Gastroesophageal sphincter (tissue), 4 donors: ENCODE measurements around the gene CPT2. TPM values are rescaled to one million over a fixed set of nuclear protein-coding genes. Genes with fewer than 3 reads are reported as not detected.
A peak's percentile ranks its signal among the peaks of the same experiment; 100 is the strongest.
"Not testable (repeated sequence)": the region's sequence is repeated elsewhere in the genome, so short reads cannot be mapped to it uniquely, and the experiment has no call there.

Experiments used
- ATAC-seq: fragments of 150-250 bp; one replicate; pipeline ENCODE4 v1.9.1; 2016; ENCODE audit warnings: mild to moderate bottlenecking, moderate library complexity
- H3K27ac ChIP-seq, 4 donors: fragments of 200-600 bp; sonication (generic) in 3 of 4; 1 replicate in 3 of 4; 2 replicates in 1 of 4; pipeline ENCODE4 v1.5.1; 2016 to 2019
- H3K27me3 ChIP-seq: fragments of 200-600 bp; sonication (generic); one replicate; pipeline ENCODE4 v1.5.1; 2019
- H3K36me3 ChIP-seq, 2 donors: fragments of 200-600 bp; sonication (generic); one replicate each; pipeline ENCODE4 v1.5.1; 2019; ENCODE audit warnings: control low read depth in 1 of 2
- H3K4me1 ChIP-seq, 3 donors: fragments of 200-600 bp; sonication (generic); 1 replicate in 2 of 3; 2 replicates in 1 of 3; pipeline ENCODE4 v1.5.1; 2016 to 2019; ENCODE audit warnings: control low read depth in 2 of 3
- H3K4me3 ChIP-seq, 2 donors: fragments of 200-600 bp; sonication (generic); one replicate each; pipeline ENCODE4 v1.5.1; 2019; ENCODE audit warnings: mild to moderate bottlenecking in 1 of 2, moderate library complexity in 1 of 2
- H3K9me3 ChIP-seq, 3 donors: fragments of 200-600 bp; sonication (generic); one replicate each; pipeline ENCODE4 v1.5.1; 2017 to 2019; ENCODE audit warnings: control low read depth in 2 of 3
- CTCF ChIP-seq, 4 experiments: fragments of 200-600 bp in 2 of 4; fragments of 450-650 bp in 2 of 4; sonication (generic) in 1 of 4; IDR thresholded peaks; one replicate each; pipeline ENCODE4 v1.5.1; 2017 to 2019; ENCODE audit warnings: antibody characterized with exemption in 4 of 4, mild to moderate bottlenecking in 2 of 4, moderate library complexity in 2 of 4
- EP300 ChIP-seq: sonication (generic); formaldehyde crosslinking; IDR thresholded peaks from one replicate; pipeline ENCODE4 v1.6.1; 2017; ENCODE audit warnings: antibody characterized with exemption, mild to moderate bottlenecking
- POLR2A ChIP-seq, 2 donors: fragments of 450-650 bp; IDR thresholded peaks; one replicate each; pipeline ENCODE4 v1.6.1; 2017; ENCODE audit warnings: antibody characterized with exemption in 2 of 2, mild to moderate bottlenecking in 2 of 2, moderate library complexity in 1 of 2
- POLR2AphosphoS5 ChIP-seq: sonication (generic); formaldehyde crosslinking; IDR thresholded peaks from one replicate; pipeline ENCODE4 v1.6.1; 2017; ENCODE audit warnings: antibody characterized with exemption
- WGBS, 2 donors: methylation state at CpG; one replicate each; pipeline ENCODE4 v1.1.5; 2018; ENCODE audit warnings: low coverage in 1 of 2; 5-methylcytosine and 5-hydroxymethylcytosine counted together
- total RNA-seq, 4 donors: library from RNA; depleted of rRNA; stranded (reverse); fragments of >200 nt; gene quantifications; one replicate each; pipeline ENCODE4 v1.1.0, GENCODE V29; 2016

Gene CPT2
- total RNA-seq, 4 donors from 2014 or later, result 15.3 to 19.9 (median 17.2) TPM

- H3K27ac ChIP-seq, result no peak overlapping the region
- no peaks in the 10 kb centered on the region for H3K36me3 ChIP-seq
- TF ChIP-seq POLR2AphosphoS5 (no peak), EP300 (no peak), CTCF (IDR thresholded peaks at IDR 0.05) (no peak), POLR2A (IDR thresholded peaks at IDR 0.05) (no peak)
- no peaks in the 10 kb centered on the region for H3K27me3 ChIP-seq
- H3K4me3 ChIP-seq, result no peak overlapping the region
- ATAC-seq, result no peak
- WGBS, 2 donors, result 100% methylated on average over 2 of the region's 5 CpGs; no CpG with 5 or more reads in 1 of the 2 donors
- peaks cover 0 to 4% (median 0%) of the 10 kb centered on the region in 3 donors for H3K9me3 ChIP-seq
- H3K4me1 ChIP-seq, result peaks cover 0 to 32% (median 4%) of the 10 kb centered on the region in 3 donors
These were observed 15.7 kb upstream of the CPT2 start for GRCh38 chr1:53180951-53181350.

GRCh38 chr1:53182111-53182593 lies 14.5 kb upstream of the CPT2 start:
- Histone ChIP-seq H3K27me3 (no peaks in the 10 kb centered on the region), H3K36me3 (no peaks in the 10 kb centered on the region), H3K4me1 (peaks cover 0 to 20% (median 0%) of the 10 kb centered on the region in 3 donors), H3K4me3 (no peak overlapping the region), H3K27ac (peak overlapping the region in 2 of 4 donors; percentile 25 to 59), H3K9me3 (peaks cover 0 to 4% (median 0%) of the 10 kb centered on the region in 3 donors)
- WGBS, 2 donors, result 14 to 21% methylated on average over 11 to 16 of the region's 16 CpGs
- peak; percentile 54 for ATAC-seq
- TF ChIP-seq CTCF (IDR thresholded peaks at IDR 0.05), result peak; percentile 80 to 87 (median 82)
- TF ChIP-seq EP300, result no peak
- TF ChIP-seq POLR2AphosphoS5, result no peak
- no peak for TF ChIP-seq POLR2A (IDR thresholded peaks at IDR 0.05)

GRCh38 chr1:53182716-53183094 lies 13.9 kb upstream of the CPT2 start:
- H3K4me1 ChIP-seq, result peaks cover 0 to 18% (median 0%) of the 10 kb centered on the region in 3 donors
- peaks cover 0 to 4% (median 0%) of the 10 kb centered on the region in 3 donors for H3K9me3 ChIP-seq
- ATAC-seq, result no peak
- TF ChIP-seq POLR2AphosphoS5 (no peak), CTCF (IDR thresholded peaks at IDR 0.05) (no peak), EP300 (no peak), POLR2A (IDR thresholded peaks at IDR 0.05) (no peak)
- 100% methylated on average over 1 of the region's 3 CpGs; no CpG with 5 or more reads in 1 of the 2 donors for WGBS, 2 donors
- no peaks in the 10 kb centered on the region for H3K27me3 ChIP-seq
- H3K36me3 ChIP-seq, result no peaks in the 10 kb centered on the region
- H3K27ac ChIP-seq, result peak overlapping the region in 2 of 4 donors; percentile 25 to 59
- no peak overlapping the region for H3K4me3 ChIP-seq

- no peak overlapping the region for H3K4me3 ChIP-seq
- TF ChIP-seq CTCF (IDR thresholded peaks at IDR 0.05), result no peak
- no peak for TF ChIP-seq POLR2A (IDR thresholded peaks at IDR 0.05)
- TF ChIP-seq POLR2AphosphoS5, result no peak
- no peak for TF ChIP-seq EP300
- peak; percentile 74 for ATAC-seq
- peak overlapping the region in 2 of 4 donors; percentile 25 to 59 for H3K27ac ChIP-seq
- no peaks in the 10 kb centered on the region for H3K27me3 ChIP-seq
- H3K9me3 ChIP-seq, result peaks cover 0 to 4% (median 0%) of the 10 kb centered on the region in 3 donors
- H3K4me1 ChIP-seq, result peaks cover 0 to 18% (median 0%) of the 10 kb centered on the region in 3 donors
- no peaks in the 10 kb centered on the region for H3K36me3 ChIP-seq
- 60 to 83% methylated on average over 4 to 6 of the region's 6 CpGs for WGBS, 2 donors
These were observed 13.3 kb upstream of the CPT2 start for GRCh38 chr1:53183095-53183990.

GRCh38 chr1:53185955-53186297 lies 10.7 kb upstream of the CPT2 start:
- H3K36me3 ChIP-seq, H3K27me3 ChIP-seq, H3K4me3 ChIP-seq, H3K9me3 ChIP-seq, ATAC-seq, H3K27ac ChIP-seq: not testable (repeated sequence)
- 64 to 86% methylated on average over 2 of the region's 2 CpGs for WGBS, 2 donors
- peaks cover 0 to 18% (median 0%) of the 10 kb centered on the region in 3 donors for H3K4me1 ChIP-seq
